Erythroblast (primary cell): ENCODE measurements around the gene SH3RF1.

Source experiments
- GATA1 ChIP-seq: IDR thresholded peaks from 2 replicates; pipeline ENCODE4 v1.6.1; 2011; ENCODE audit warnings: low read depth, mild to moderate bottlenecking, control low read depth, low read length, moderate library complexity
- POLR2A ChIP-seq: IDR thresholded peaks from 2 replicates; pipeline ENCODE4 v1.6.1; 2011; ENCODE audit warnings: mild to moderate bottlenecking, low read length

DNA sequence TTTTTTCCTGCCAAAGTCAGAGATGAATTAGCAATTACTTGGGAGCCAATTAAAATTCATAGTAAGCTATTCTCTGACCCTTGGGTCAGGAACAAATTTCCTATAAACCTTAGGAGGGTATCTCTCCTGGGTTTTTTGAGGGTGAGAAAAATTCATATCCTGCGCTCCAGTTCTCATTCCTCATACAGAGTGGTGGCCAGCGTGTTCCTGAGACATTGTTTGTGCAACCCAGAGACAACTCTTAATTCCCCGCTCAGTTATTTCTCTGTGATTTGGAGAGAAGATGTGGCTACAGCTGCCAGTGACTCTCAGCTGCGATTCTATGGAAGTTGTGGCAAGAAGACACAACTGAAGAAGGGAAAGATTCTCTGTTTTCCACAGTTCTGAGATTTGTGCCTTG, 222.8 kb downstream of the SH3RF1 start:
- no peak for TF ChIP-seq POLR2A
- TF ChIP-seq GATA1 = no peak
